K562 (cell line): Measurements from ENCODE around the gene TMEM214. TPM values are rescaled to one million over a fixed set of nuclear protein-coding genes. Genes with fewer than 3 reads are reported as not detected.

Source experiments
- BRD4 ChIP-seq: fragments of 200-600 bp; sonication (generic); IDR thresholded peaks from 2 replicates; pipeline ENCODE4 v1.6.1; 2017; ENCODE audit warnings: inconsistent platforms
- CEBPG ChIP-seq, 3 experiments: fragments of 200-800 bp in 1 of 3; sonication (Bioruptor generic) in 1 of 3; sonication (generic) in 1 of 3; formaldehyde crosslinking in 1 of 3; IDR thresholded peaks in 2 of 3; conservative IDR thresholded peaks in 1 of 3; 2 replicates each; pipeline versions ENCODE4 v1.6.1 to v1.8.0; 2016 to 2022; ENCODE audit warnings: missing compliant biosample characterization in 2 of 3, missing genetic modification characterization in 2 of 3, mild to moderate bottlenecking in 1 of 3, missing genetic modification reagents in 1 of 3
- CREM ChIP-seq: IDR thresholded peaks from 2 replicates; pipeline ENCODE4 v1.6.1; 2014; ENCODE audit warnings: antibody characterized with exemption, low read depth
- E2F1 ChIP-seq: sonication (generic); formaldehyde crosslinking; IDR thresholded peaks from 2 replicates; pipeline ENCODE4 v1.8.1; 2023; ENCODE audit warnings: mild to moderate bottlenecking, missing genetic modification reagents, moderate library complexity
- GATAD2A ChIP-seq: fragments of 450-650 bp; IDR thresholded peaks from 2 replicates; pipeline ENCODE4 v1.6.1; 2017
- KDM1A ChIP-seq, 2 experiments: fragments of 450-650 bp; IDR thresholded peaks; 2 replicates each; pipeline ENCODE4 v1.6.1; 2016; ENCODE audit warnings: mild to moderate bottlenecking in 2 of 2
- KLF1 ChIP-seq: fragments of 450-650 bp; IDR thresholded peaks from 2 replicates; pipeline ENCODE4 v1.6.1; 2016; ENCODE audit warnings: missing genetic modification characterization, missing compliant biosample characterization
- MAFK ChIP-seq: IDR thresholded peaks from 2 replicates; pipeline ENCODE4 v1.6.1; 2011; ENCODE audit warnings: low read length, improper control_type of control experiment
- NKRF ChIP-seq: fragments of 450-650 bp; IDR thresholded peaks from 2 replicates; pipeline ENCODE4 v1.6.1; 2016; ENCODE audit warnings: borderline replicate concordance
- PKNOX1 ChIP-seq: fragments of 450-650 bp; IDR thresholded peaks from 2 replicates; pipeline ENCODE4 v1.6.1; 2016
- REST ChIP-seq, 2 experiments: fragments of 450-650 bp; formaldehyde crosslinking in 1 of 2; IDR thresholded peaks; 2 replicates each; pipeline versions ENCODE4 v1.4.0 to v1.6.1; 2014 to 2020; ENCODE audit warnings: mild to moderate bottlenecking in 2 of 2, borderline replicate concordance in 1 of 2, low read depth in 1 of 2
- SIN3B ChIP-seq: fragments of 450-650 bp; IDR thresholded peaks from 2 replicates; pipeline ENCODE4 v1.6.1; 2017; ENCODE audit warnings: low read depth, mild to moderate bottlenecking, moderate library complexity
- SOX6 ChIP-seq: fragments of 450-650 bp; IDR thresholded peaks from 2 replicates; pipeline ENCODE4 v1.6.1; 2014; ENCODE audit warnings: mild to moderate bottlenecking
- ZBTB12 ChIP-seq: fragments of 250-450 bp; sonication (Bioruptor Pico); IDR thresholded peaks from 2 replicates; pipeline ENCODE4 v1.4.0; 2020
- ZNF551 ChIP-seq: fragments of 250-450 bp; sonication (Bioruptor Pico); IDR thresholded peaks from 2 replicates; pipeline ENCODE4 v1.5.0; 2021; ENCODE audit warnings: mild to moderate bottlenecking, moderate library complexity
- polyA plus RNA-seq, 8 experiments: library from polyadenylated mRNA; depleted of rRNA in 4 of 8; stranded (reverse) in 5 of 8; unstranded in 3 of 8; fragments of >200 nt; fragmentation: Nextera tagmentation in 2 of 8; fragmentation: Illumina TruSeq in 1 of 8; extraction: Ambion mirVana in 2 of 8; extraction: Trizol in 1 of 8; gene quantifications; 2 replicates each; pipeline versions ENCODE4 v1.2.1 to v1.2.3, GENCODE V29; 2011 to 2014; ENCODE audit warnings: inconsistent platforms in 1 of 8, missing spikeins in 1 of 8
- total RNA-seq, 7 experiments: library from RNA; depleted of rRNA in 6 of 7; stranded (reverse); fragments of >200 nt in 6 of 7; fragmentation: Illumina TruSeq in 2 of 7; extraction: Trizol in 2 of 7; gene quantifications; 2 replicates each; pipeline versions ENCODE4 v1.2.1 to v1.2.3, GENCODE V29; 2011 to 2021; ENCODE audit warnings: low replicate concordance in 1 of 7

TMEM214 gene
- total and polyA plus RNA-seq, 9 of the 15 experiments (the other 6 are each of a cell fraction or from before 2014, with no cell fraction given), result 11.4 to 81.4 (median 44.1) TPM

GRCh38 chr2:27085673-27086089 lies 52.9 kb downstream of the TMEM214 start (continued):
- TF ChIP-seq REST (IDR thresholded peaks at IDR 0.05; ENCODE audit: borderline replicate concordance), result peak; percentile 75
- no peak for TF ChIP-seq REST (CRISPR knock-in tag; IDR thresholded peaks at IDR 0.05; ENCODE audit: low read depth)
- no peak for TF ChIP-seq ZBTB12 (CRISPR knock-in tag)
- no peak for TF ChIP-seq ZNF551 (CRISPR knock-in tag)
- TF ChIP-seq SIN3B, result no peak
- no peak for TF ChIP-seq BRD4
- TF ChIP-seq GATAD2A, result 0 out of 2 replicates have a peak, but pooled peaks have one; percentile 48
- TF ChIP-seq NKRF, result no peak
- TF ChIP-seq MAFK, result peak; percentile 39; the same call in 1 of the 2 replicates
- TF ChIP-seq KDM1A (IDR thresholded peaks at IDR 0.05), result no peak
- TF ChIP-seq SOX6, result no peak
- TF ChIP-seq CREM, result peak; percentile 28; the same call in 1 of the 2 replicates
- no peak for TF ChIP-seq PKNOX1
- TF ChIP-seq E2F1, result no peak
- TF ChIP-seq CEBPG (CRISPR knock-in tag; IDR thresholded peaks at IDR 0.05), result no peak
- no peak for TF ChIP-seq CEBPG (tag; conservative IDR thresholded peaks at IDR 0.05 in 1 of 2, IDR thresholded peaks at IDR 0.05 in 1 of 2)
- peak; percentile 69; the same call in 1 of the 2 replicates for TF ChIP-seq KLF1 (tag)
